ENCODE results near the gene TM4SF1. TPM values are rescaled to one million over a fixed set of nuclear protein-coding genes. Genes with fewer than 3 reads are reported as not detected.
A peak's percentile ranks its signal among the peaks of the same experiment; 100 is the strongest.

Gene TM4SF1
- total and polyA plus RNA-seq, 12 donors: 31.5 to 164 (median 63.2) TPM

- intact Hi-C loops (cut with DNase I): no loop called here
These were observed 20.1 kb upstream of the TM4SF1 start for GRCh38 chr3:149397528-149397927.

GRCh38 chr3:149396476-149396875 is 19.0 kb upstream of the TM4SF1 start:
- Histone ChIP-seq H3K27ac (peak overlapping the region in 2 of 5 donors; percentile 6 to 10), H3K36me3 (replicated peaks in 1 of 2) (no peaks in the 10 kb centered on the region), H3K4me1 (replicated peaks in 1 of 2) (peaks cover 0 to 16% of the 10 kb centered on the region in 2 donors), H3K27me3 (no peaks in the 10 kb centered on the region), H3K4me3 (no peak overlapping the region), H3K9me3 (replicated peaks in 1 of 3) (no peaks in the 10 kb centered on the region)
- DNase-seq: no peak
- 87 to 92% (median 89%) methylated on average over 6 of the region's 6 CpGs for WGBS, 4 donors
- intact Hi-C loops (cut with DNase I): no loop called here
- no peak for TF ChIP-seq POLR2A (IDR thresholded peaks at IDR 0.05)
- no peak for TF ChIP-seq CTCF (IDR thresholded peaks at IDR 0.05)

More at GRCh38 chr3:149397528-149397927, 20.1 kb upstream of the TM4SF1 start:
- H3K4me3 ChIP-seq: no peak overlapping the region
- peaks cover 0 to 16% of the 10 kb centered on the region in 2 donors for H3K4me1 ChIP-seq (replicated peaks in 1 of 2)
- no peaks in the 10 kb centered on the region for H3K9me3 ChIP-seq (replicated peaks in 1 of 3)
- H3K27me3 ChIP-seq: no peaks in the 10 kb centered on the region
- no peak for TF ChIP-seq POLR2A (IDR thresholded peaks at IDR 0.05)
- no peak for TF ChIP-seq CTCF (IDR thresholded peaks at IDR 0.05)
- WGBS, 4 donors: 38 to 49% (median 47%) methylated on average over 3 of the region's 3 CpGs
- H3K27ac ChIP-seq: no peak overlapping the region
- DNase-seq: no peak
- no peaks in the 10 kb centered on the region for H3K36me3 ChIP-seq (replicated peaks in 1 of 2)

GRCh38 chr3:149395107-149396089 is 17.9 kb upstream of the TM4SF1 start:
- no peak for TF ChIP-seq POLR2A (IDR thresholded peaks at IDR 0.05)
- TF ChIP-seq CTCF (IDR thresholded peaks at IDR 0.05): no peak
- peaks cover 0 to 16% of the 10 kb centered on the region in 2 donors for H3K4me1 ChIP-seq (replicated peaks in 1 of 2)
- H3K27me3 ChIP-seq: no peaks in the 10 kb centered on the region
- H3K27ac ChIP-seq: peak overlapping the region in 1 of 5 donors; percentile 10
- no peak overlapping the region for H3K4me3 ChIP-seq
- 52 to 65% (median 57%) methylated on average over 4 of the region's 4 CpGs for WGBS, 4 donors
- H3K36me3 ChIP-seq (replicated peaks in 1 of 2): no peaks in the 10 kb centered on the region
- DNase-seq: peak in 4 of 7 donors; percentile 31 to 42 (median 37)
- H3K9me3 ChIP-seq (replicated peaks in 1 of 3): no peaks in the 10 kb centered on the region
- intact Hi-C loops (cut with DNase I): no loop called here

GRCh38 chr3:149393345-149394160 is 16.1 kb upstream of the TM4SF1 start:
- intact Hi-C loops (cut with DNase I): loop anchor here in 1 of 2 donors (5.0 kb wide), 1 partner anchor 89 kb away; no protein-coding TSS in a partner anchor

More at GRCh38 chr3:149393345-149394160, 16.1 kb upstream of the TM4SF1 start:
- 31 to 39% (median 37%) methylated on average over 4 of the region's 4 CpGs for whole genome bisulfite sequencing, 4 donors
- Histone ChIP-seq H3K4me1 (replicated peaks in 1 of 2) (peaks cover 0 to 16% of the 10 kb centered on the region in 2 donors), H3K27me3 (no peaks in the 10 kb centered on the region), H3K27ac (no peak overlapping the region), H3K4me3 (no peak overlapping the region), H3K9me3 (replicated peaks in 1 of 3) (no peaks in the 10 kb centered on the region), H3K36me3 (replicated peaks in 1 of 2) (no peaks in the 10 kb centered on the region)
- TF ChIP-seq CTCF (IDR thresholded peaks at IDR 0.05): peak; percentile 55 to 76 (median 68)
- no peak for TF ChIP-seq POLR2A (IDR thresholded peaks at IDR 0.05)
- DNase-seq: peak; percentile 49 to 85 (median 69)
